Epithelial cell of proximal tubule (primary cell): Measurements from ENCODE around the gene ORAI2. TPM values are rescaled to one million over a fixed set of nuclear protein-coding genes. Genes with fewer than 3 reads are reported as not detected.

Experiments
- DNase-seq: peaks from one replicate; pipeline ENCODE4 v3.0.0-alpha.2; 2011; ENCODE audit warnings: low read depth
- H3K4me3 ChIP-seq: 2 replicates; pipeline ENCODE4 v1.5.1; 2011; ENCODE audit warnings: low read depth, mild to moderate bottlenecking, low read length
- total RNA-seq: library from RNA; depleted of rRNA; stranded (reverse); fragments of >200 nt; gene quantifications from 2 replicates; pipeline ENCODE4 v1.2.3, GENCODE V29; 2015
- TF ChIP-seq, protein P1 (sequence below): conservative IDR thresholded peaks from 2 replicates; pipeline ENCODE4 v1.5.1; 2012; ENCODE audit warnings: low read depth, mild to moderate bottlenecking, low read length

ORAI2 gene
- total RNA-seq, 1 donor from 2014 or later, result 46.6 TPM

DNA sequence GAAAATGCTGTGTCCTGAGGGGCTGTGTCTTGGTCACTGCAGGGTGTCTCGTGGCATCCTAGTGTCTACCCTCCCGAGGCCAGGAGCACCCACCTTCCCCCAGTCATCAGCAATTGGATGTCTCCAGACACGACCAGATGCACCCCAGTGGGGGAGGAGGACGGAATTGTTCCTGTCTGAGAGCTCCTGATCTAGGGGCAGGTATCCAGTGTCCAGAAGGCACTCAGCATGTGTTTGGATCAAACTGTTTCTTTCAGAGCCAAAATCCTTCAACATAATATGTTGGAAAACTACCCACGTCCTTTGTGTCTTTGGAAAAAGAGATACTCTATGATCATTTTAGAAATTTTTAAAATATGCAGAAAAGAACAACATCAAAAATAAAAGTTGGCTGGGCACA, 20.3 kb upstream of the ORAI2 start:
- H3K4me3 ChIP-seq, result no peak overlapping the region
- TF ChIP-seq, protein P1, sequence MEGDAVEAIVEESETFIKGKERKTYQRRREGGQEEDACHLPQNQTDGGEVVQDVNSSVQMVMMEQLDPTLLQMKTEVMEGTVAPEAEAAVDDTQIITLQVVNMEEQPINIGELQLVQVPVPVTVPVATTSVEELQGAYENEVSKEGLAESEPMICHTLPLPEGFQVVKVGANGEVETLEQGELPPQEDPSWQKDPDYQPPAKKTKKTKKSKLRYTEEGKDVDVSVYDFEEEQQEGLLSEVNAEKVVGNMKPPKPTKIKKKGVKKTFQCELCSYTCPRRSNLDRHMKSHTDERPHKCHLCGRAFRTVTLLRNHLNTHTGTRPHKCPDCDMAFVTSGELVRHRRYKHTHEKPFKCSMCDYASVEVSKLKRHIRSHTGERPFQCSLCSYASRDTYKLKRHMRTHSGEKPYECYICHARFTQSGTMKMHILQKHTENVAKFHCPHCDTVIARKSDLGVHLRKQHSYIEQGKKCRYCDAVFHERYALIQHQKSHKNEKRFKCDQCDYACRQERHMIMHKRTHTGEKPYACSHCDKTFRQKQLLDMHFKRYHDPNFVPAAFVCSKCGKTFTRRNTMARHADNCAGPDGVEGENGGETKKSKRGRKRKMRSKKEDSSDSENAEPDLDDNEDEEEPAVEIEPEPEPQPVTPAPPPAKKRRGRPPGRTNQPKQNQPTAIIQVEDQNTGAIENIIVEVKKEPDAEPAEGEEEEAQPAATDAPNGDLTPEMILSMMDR, result no peak
- DNase-seq, result no peak

DNA sequence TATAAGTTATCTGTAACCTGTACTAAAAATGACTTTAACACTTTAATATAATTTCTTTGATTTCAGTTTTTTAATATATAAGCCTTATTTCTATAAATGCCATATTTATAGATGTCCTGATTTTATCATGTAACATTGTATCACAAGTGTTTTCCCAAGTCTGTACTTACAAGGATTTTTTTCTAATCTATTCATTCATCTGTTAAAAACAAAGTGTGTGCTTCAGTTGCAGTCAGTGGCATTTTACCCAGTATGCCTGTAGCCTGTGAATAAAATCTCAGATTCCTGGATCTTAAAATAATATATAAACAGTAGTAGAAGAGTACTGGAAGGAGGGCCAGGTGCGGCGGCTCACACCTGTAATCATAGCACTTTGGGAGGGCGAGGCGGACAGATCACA, 19.8 kb upstream of the ORAI2 start:
- no peak for DNase-seq
- TF ChIP-seq, protein P1, result no peak

GRCh38 chr7:102415685-102416225, 17.6 kb upstream of the ORAI2 start:
- TF ChIP-seq, protein P1, result no peak
- no peak for DNase-seq

More for the DNA sequence above, 19.8 kb upstream of the ORAI2 start:
- no peak overlapping the region for H3K4me3 ChIP-seq

GRCh38 chr7:102416406-102416805, 17.0 kb upstream of the ORAI2 start:
- TF ChIP-seq, protein P1, result no peak
- no peak for DNase-seq
- no peak overlapping the region for H3K4me3 ChIP-seq

More at GRCh38 chr7:102415685-102416225, 17.6 kb upstream of the ORAI2 start:
- H3K4me3 ChIP-seq, result no peak overlapping the region

- H3K4me3 ChIP-seq, result no peak overlapping the region
- TF ChIP-seq, protein P1, result no peak
- DNase-seq, result no peak
Measured at GRCh38 chr7:102417105-102417504, 16.3 kb upstream of the ORAI2 start.

GRCh38 chr7:102418592-102418991, 14.8 kb upstream of the ORAI2 start:
- DNase-seq, result no peak
- no peak overlapping the region for H3K4me3 ChIP-seq
- TF ChIP-seq, protein P1, result no peak

DNA sequence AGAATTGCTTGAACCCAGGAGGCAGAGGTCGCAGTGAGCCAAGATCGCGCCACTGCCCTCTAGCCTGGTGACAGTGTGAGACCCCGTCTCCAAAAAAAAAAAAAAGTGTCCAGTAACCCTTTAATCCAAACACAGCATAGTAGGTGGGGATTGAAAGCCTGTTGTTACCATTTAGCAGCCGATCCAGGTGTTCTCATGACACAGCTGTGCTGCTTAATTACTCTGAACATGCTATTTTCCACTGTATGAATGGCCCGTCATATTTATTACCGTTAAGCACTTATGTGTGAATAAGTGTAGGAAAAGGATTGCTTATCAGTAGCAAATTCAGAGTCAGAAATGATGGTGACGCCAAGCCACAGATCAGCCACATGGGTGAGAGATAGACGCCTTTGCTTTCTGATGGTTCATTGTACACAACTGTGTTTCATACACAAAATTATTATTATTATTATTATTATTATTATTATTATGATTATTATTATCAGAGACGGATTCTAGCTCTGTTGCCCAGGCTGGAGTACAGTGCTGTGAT, 11.6 kb upstream of the ORAI2 start:
- TF ChIP-seq, protein P1, result no peak
- no peak overlapping the region for H3K4me3 ChIP-seq

More for the DNA sequence above, 11.6 kb upstream of the ORAI2 start:
- no peak for DNase-seq
